ENCODE measurements around the gene ENTPD3.

DNA sequence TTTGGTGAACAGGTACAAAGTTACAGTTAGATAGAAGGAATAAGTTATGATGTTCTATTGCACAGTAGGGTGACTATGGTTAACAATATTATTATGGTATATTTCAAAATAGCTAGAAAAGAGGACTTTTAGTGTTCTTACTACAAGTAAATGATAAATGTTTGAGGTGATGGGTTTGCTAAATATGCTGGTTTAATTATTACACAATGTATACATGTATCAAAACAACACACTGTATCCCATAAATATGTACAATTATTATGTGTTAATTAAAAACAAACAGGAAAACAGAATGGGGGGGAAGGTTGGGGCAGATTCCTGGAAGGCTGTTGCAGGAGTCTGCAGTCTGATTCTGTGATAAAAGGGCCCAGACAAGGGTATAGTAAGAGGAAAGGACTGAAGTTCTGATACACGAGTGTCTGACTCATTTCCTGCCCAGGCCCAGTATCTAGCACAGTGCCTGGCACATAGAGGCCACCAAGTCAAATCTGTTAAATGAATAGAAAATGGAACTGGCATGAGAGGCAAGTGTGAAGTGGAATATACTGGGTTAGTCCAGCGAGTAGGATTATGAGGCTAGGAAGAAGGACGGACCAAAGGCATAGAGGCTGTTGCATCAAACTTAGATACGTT, 7.2 kb upstream of the ENTPD3 start:
- TF ChIP-seq POLR2A (IDR thresholded peaks at IDR 0.05; ENCODE audit: low read length) (no peak), GATA1 (IDR thresholded peaks at IDR 0.05; ENCODE audit: low read depth, low read length) (no peak)
